HEK293T (cell line): Measurements from ENCODE around the gene PTPRD.
"Not testable (repeated sequence)": the region's sequence is repeated elsewhere in the genome, so short reads cannot be mapped to it uniquely, and the experiment has no call there.

ENCODE experiments used
- CTCF ChIA-PET: fragments of 350-600 bp; formaldehyde crosslinking; extraction: SDS; loops from one replicate; lab custom pipeline; 2021; ENCODE audit warnings: antibody characterized with exemption, inconsistent platforms; lab: Yijun Ruan, JAX
- POLR2A ChIA-PET: fragments of 350-600 bp; formaldehyde crosslinking; extraction: SDS; loops from one replicate; lab custom pipeline; 2020; ENCODE audit warnings: antibody characterized with exemption, inconsistent platforms; lab: Yijun Ruan, JAX
- DNase-seq: peaks from one replicate; pipeline ENCODE4 v3.0.0; 2012; ENCODE audit warnings: mixed read lengths; ENCODE audit errors: extremely low spot score
- ARNT ChIP-seq: fragments of 450-650 bp; IDR thresholded peaks from 2 replicates; pipeline ENCODE4 v1.6.1; 2017; ENCODE audit warnings: mild to moderate bottlenecking
- BHLHE40 ChIP-seq: fragments of 450-650 bp; IDR thresholded peaks from 2 replicates; pipeline ENCODE4 v1.6.1; 2016; ENCODE audit warnings: mild to moderate bottlenecking, moderate library complexity, borderline replicate concordance
- CTBP1 ChIP-seq: fragments of 450-650 bp; IDR thresholded peaks from 2 replicates; pipeline ENCODE4 v1.6.1; 2016; ENCODE audit warnings: borderline replicate concordance
- ELF4 ChIP-seq: fragments of 450-650 bp; IDR thresholded peaks from 2 replicates; pipeline ENCODE4 v1.6.1; 2017; ENCODE audit warnings: antibody characterized with exemption
- FOXA1 ChIP-seq: fragments of 450-650 bp; IDR thresholded peaks from 2 replicates; pipeline ENCODE4 v1.6.1; 2016; ENCODE audit warnings: mild to moderate bottlenecking
- FOXK2 ChIP-seq: fragments of 450-650 bp; IDR thresholded peaks from 2 replicates; pipeline ENCODE4 v1.6.1; 2016; ENCODE audit warnings: mild to moderate bottlenecking
- FOXM1 ChIP-seq: fragments of 450-650 bp; IDR thresholded peaks from 2 replicates; pipeline ENCODE4 v1.6.1; 2017; ENCODE audit warnings: mild to moderate bottlenecking, borderline replicate concordance
- HDGF ChIP-seq: fragments of 450-650 bp; IDR thresholded peaks from 2 replicates; pipeline ENCODE4 v1.6.1; 2017; ENCODE audit warnings: antibody characterized with exemption, borderline replicate concordance
- L3MBTL2 ChIP-seq: fragments of 450-650 bp; conservative IDR thresholded peaks from 2 replicates; pipeline ENCODE4 v1.6.1; 2016; ENCODE audit warnings: mild to moderate bottlenecking
- LEF1 ChIP-seq: fragments of 450-650 bp; IDR thresholded peaks from 2 replicates; pipeline ENCODE4 v1.6.1; 2017; ENCODE audit warnings: mild to moderate bottlenecking, borderline replicate concordance
- NFRKB ChIP-seq: fragments of 450-650 bp; IDR thresholded peaks from 2 replicates; pipeline ENCODE4 v1.6.1; 2016; ENCODE audit warnings: mild to moderate bottlenecking, moderate library complexity
- PKNOX1 ChIP-seq: fragments of 450-650 bp; IDR thresholded peaks from 2 replicates; pipeline ENCODE4 v1.6.1; 2016
- SP1 ChIP-seq: fragments of 450-650 bp; IDR thresholded peaks from 2 replicates; pipeline ENCODE4 v1.6.1; 2017
- SUZ12 ChIP-seq: fragments of 450-650 bp; IDR thresholded peaks from 2 replicates; pipeline ENCODE4 v1.6.1; 2016; ENCODE audit warnings: mild to moderate bottlenecking
- TARDBP ChIP-seq: fragments of 450-650 bp; IDR thresholded peaks from 2 replicates; pipeline ENCODE4 v1.6.1; 2016
- ZNF384 ChIP-seq: fragments of 450-650 bp; IDR thresholded peaks from 2 replicates; pipeline ENCODE4 v1.6.1; 2016

The PTPRD gene

GRCh38 chr9:9938432-9938831 is 674.4 kb downstream of the PTPRD start:
- TF ChIP-seq FOXA1, result no peak
- TF ChIP-seq BHLHE40, result no peak
- TF ChIP-seq FOXM1, result no peak
- TF ChIP-seq ZNF384, result no peak
- no peak for TF ChIP-seq ARNT
- no peak for TF ChIP-seq LEF1
- no peak for TF ChIP-seq NFRKB
- TF ChIP-seq FOXK2, result no peak
- TF ChIP-seq PKNOX1, result no peak
- no peak for TF ChIP-seq SP1
- TF ChIP-seq SUZ12, result no peak
- TF ChIP-seq L3MBTL2, result no peak
- TF ChIP-seq ELF4, result no peak
- no peak for TF ChIP-seq CTBP1
- no peak for TF ChIP-seq HDGF
- no peak for TF ChIP-seq TARDBP
- ChIA-PET CTCF (no interaction called here), POLR2A (no interaction called here)
- DNase-seq, result no peak

DNA sequence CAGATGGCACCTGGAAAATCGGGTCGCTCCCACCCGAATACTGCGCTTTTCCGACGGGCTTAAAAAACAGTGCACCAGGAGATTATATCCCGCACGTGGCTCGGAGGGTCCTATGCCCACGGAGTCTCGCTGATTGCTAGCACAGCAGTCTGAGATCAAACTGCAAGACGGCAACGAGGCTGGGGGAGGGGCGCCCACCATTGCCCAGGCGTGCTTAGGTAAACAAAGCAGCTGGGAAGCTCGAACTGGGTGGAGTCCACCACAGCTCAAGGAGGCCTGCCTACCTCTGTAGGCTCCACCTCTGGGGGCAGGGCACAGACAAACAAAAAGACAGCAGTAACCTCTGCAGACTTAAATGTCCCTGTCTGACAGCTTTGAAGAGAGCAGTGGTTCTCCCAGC is 681.3 kb downstream of the PTPRD start:
- POLR2A ChIA-PET, CTCF ChIA-PET, DNase-seq: not testable (repeated sequence)

DNA sequence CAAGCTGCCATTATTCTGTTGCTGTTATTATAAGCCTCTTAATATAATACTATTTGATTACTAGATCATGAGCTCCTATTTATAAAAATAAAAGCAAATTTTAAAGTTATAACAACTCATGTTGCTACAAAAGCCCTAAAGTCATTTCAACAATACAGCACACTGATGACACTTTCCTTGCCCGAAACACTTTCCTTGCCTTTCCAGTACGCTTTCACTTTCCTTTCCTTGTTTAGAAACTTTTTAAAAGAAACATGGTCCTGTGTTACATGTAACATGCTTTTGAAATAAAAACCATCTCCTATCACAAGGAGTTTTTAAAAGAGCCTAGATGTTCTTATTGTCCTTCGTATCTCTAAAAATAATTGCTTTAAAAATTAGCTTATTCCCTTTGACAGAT is 688.4 kb downstream of the PTPRD start:
- CTCF ChIA-PET, result no interaction called here
- POLR2A ChIA-PET, result no interaction called here
- DNase-seq, result no peak
- TF ChIP-seq SUZ12 (no peak), TARDBP (no peak), ELF4 (no peak), SP1 (no peak), CTBP1 (no peak), L3MBTL2 (no peak), FOXK2 (no peak), ARNT (no peak), FOXA1 (no peak), BHLHE40 (no peak), FOXM1 (no peak), LEF1 (no peak), ZNF384 (no peak), NFRKB (no peak), HDGF (no peak), PKNOX1 (no peak)

DNA sequence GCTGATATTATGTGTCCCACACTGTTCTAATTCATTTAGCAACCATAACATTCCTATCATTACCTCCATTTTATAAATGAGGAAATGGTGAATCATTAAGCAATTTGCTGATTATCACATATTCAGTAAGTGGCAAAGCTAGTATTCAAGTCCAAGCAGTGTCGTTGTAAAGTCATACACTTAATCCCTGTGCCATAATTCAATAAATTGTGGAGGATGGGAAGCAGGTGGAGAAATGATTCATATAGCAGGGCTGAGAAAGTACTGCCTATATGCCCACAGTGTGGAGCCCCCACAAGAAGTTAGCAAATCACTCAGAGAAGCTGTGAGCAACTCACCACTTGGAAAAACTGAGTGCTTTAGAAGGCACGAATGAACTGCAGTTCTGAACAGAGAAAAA is 691.0 kb downstream of the PTPRD start:
- POLR2A ChIA-PET, result no interaction called here
- CTCF ChIA-PET, result no interaction called here
- DNase-seq, result no peak
- no peak for TF ChIP-seq L3MBTL2
- no peak for TF ChIP-seq ARNT
- no peak for TF ChIP-seq ELF4
- TF ChIP-seq FOXK2, result no peak
- TF ChIP-seq HDGF, result no peak
- no peak for TF ChIP-seq SP1
- TF ChIP-seq NFRKB, result no peak
- TF ChIP-seq PKNOX1, result no peak
- no peak for TF ChIP-seq CTBP1
- no peak for TF ChIP-seq SUZ12
- no peak for TF ChIP-seq ZNF384
- TF ChIP-seq FOXM1, result no peak
- TF ChIP-seq LEF1, result no peak
- no peak for TF ChIP-seq FOXA1
- no peak for TF ChIP-seq TARDBP

GRCh38 chr9:9920425-9921060 is 692.3 kb downstream of the PTPRD start:
- TF ChIP-seq L3MBTL2 (no peak), BHLHE40 (no peak), ZNF384 (no peak), ELF4 (no peak), ARNT (no peak), NFRKB (no peak), FOXM1 (no peak), SUZ12 (no peak), SP1 (no peak), CTBP1 (no peak)
- POLR2A ChIA-PET, result no interaction called here
- no peak for DNase-seq
- CTCF ChIA-PET, result interaction anchor here (0.6 kb wide), 1 partner anchor 362 kb away, joined by 3 read pairs; no protein-coding TSS in a partner anchor

DNA sequence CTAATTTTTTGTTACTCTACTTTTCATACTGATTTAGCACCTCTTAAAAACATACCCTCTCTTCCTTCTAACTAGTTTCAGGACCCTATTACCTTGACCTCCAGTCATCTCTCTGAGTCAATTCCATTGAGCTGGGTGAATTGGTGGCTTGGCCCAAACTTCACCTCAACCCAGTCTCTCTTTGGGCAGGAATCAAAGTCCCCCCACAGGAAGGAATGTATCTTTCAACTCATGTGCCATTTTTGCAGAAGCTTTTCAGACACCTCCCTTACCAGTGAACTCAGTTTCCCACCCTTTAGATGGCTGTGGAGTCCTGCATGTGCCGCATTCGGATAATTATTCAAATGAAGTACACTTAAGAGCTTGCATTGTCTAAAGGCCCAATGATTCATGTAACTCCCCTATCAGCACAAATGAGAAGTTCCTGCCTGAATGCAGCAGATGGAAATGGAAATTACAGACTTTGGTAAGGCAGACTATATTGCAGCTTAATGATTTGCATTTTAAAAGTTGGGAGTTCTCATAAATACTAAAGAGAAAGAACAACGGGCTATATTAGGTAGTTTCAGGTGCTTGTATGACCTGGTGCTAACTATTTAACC is 693.5 kb downstream of the PTPRD start:
- DNase-seq, result no peak
- no peak for TF ChIP-seq BHLHE40
- no peak for TF ChIP-seq HDGF
- no peak for TF ChIP-seq FOXM1
- no peak for TF ChIP-seq FOXK2
- TF ChIP-seq NFRKB, result no peak
- no peak for TF ChIP-seq SUZ12
- TF ChIP-seq FOXA1, result no peak
- no peak for TF ChIP-seq CTBP1
- no peak for TF ChIP-seq ELF4
- TF ChIP-seq L3MBTL2, result no peak
- no peak for TF ChIP-seq LEF1
- TF ChIP-seq PKNOX1, result no peak
- no peak for TF ChIP-seq TARDBP
- TF ChIP-seq ZNF384, result no peak
- no peak for TF ChIP-seq ARNT
- no peak for TF ChIP-seq SP1
- ChIA-PET POLR2A (no interaction called here), CTCF (no interaction called here)
